GM12878 (cell line): ENCODE measurements around the gene BHLHE23. TPM values are rescaled to one million over a fixed set of nuclear protein-coding genes. Genes with fewer than 3 reads are reported as not detected.
A peak's percentile ranks its signal among the peaks of the same experiment; 100 is the strongest.

Experiments
- ATAC-seq: fragments of 200-7000 bp; cut with Tn5 transposase; 3 replicates; pipeline ENCODE4 v1.9.1; 2020; ENCODE audit warnings: mild to moderate bottlenecking, moderate library complexity
- BruUV-seq: library from RNA; stranded (reverse); fragments of 400-500 nt; replicated peaks from 2 replicates; lab custom pipeline; 2021; lab: Mats Ljungman, UMichigan
- CTCF ChIA-PET: fragments of 300-600 bp; sonication (Branson Sonifier 250); formaldehyde crosslinking; extraction: SDS; loops from one replicate; lab custom pipeline; 2021; ENCODE audit warnings: inconsistent platforms; lab: Yijun Ruan, JAX
- POLR2A ChIA-PET: fragments of 350-600 bp; formaldehyde crosslinking; extraction: SDS; loops from one replicate; lab custom pipeline; 2021; ENCODE audit warnings: inconsistent platforms; lab: Charles Lee
- RAD21 ChIA-PET: fragments of 300-600 bp; sonication (Branson Sonifier 250); formaldehyde crosslinking; loops from one replicate; lab custom pipeline; 2023; ENCODE audit warnings: antibody characterized with exemption; ENCODE audit not compliant: unreplicated experiment; lab: Charles Lee
- SMC1A ChIA-PET: fragments of 300-600 bp; sonication (Branson Sonifier 250); formaldehyde crosslinking; loops from one replicate; lab custom pipeline; 2023; ENCODE audit not compliant: unreplicated experiment, uncharacterized antibody; lab: Charles Lee
- DNase-seq: peaks from one replicate; pipeline ENCODE4 v3.0.0-alpha.2; 2011; ENCODE audit warnings: low read depth, low spot score
- FAIRE-seq: peaks from 3 replicates; lab custom pipeline; 2011; peaks lifted over from hg19 to GRCh38; lab: Jason Lieb, UNC
- H2AFZ ChIP-seq: 2 replicates; pipeline ENCODE4 v1.6.0; 2011; ENCODE audit warnings: low read depth, low read length, control low read depth; ENCODE audit not compliant: control insufficient read depth
- H3K27ac ChIP-seq: 2 replicates; pipeline ENCODE4 v1.5.1; 2011; ENCODE audit warnings: control low read depth; ENCODE audit not compliant: control insufficient read depth, insufficient read depth
- H3K27me3 ChIP-seq, 2 experiments: replicated peaks in 1 of 2; 2 replicates each; pipeline versions ENCODE4 v1.6.0 to v1.6.1; 2011; ENCODE audit warnings: low read length in 1 of 2; ENCODE audit not compliant: control insufficient read depth in 2 of 2, insufficient read depth in 2 of 2
- H3K36me3 ChIP-seq, 2 experiments: 2 replicates each; pipeline ENCODE4 v1.5.1; 2011; ENCODE audit warnings: low read length in 1 of 2; ENCODE audit not compliant: control insufficient read depth in 2 of 2, insufficient read depth in 2 of 2
- H3K4me1 ChIP-seq: 2 replicates; pipeline ENCODE4 v1.6.1; 2011; ENCODE audit warnings: mild to moderate bottlenecking, low read length, moderate library complexity, mixed read lengths; ENCODE audit not compliant: control insufficient read depth, insufficient read depth
- H3K4me2 ChIP-seq: 2 replicates; pipeline ENCODE4 v1.6.0; 2011; ENCODE audit warnings: control low read depth; ENCODE audit not compliant: control insufficient read depth, insufficient read depth
- H3K4me3 ChIP-seq: fragments of 200-600 bp; sonication (generic); 2 replicates; pipeline ENCODE4 v1.5.1; 2016
- H3K79me2 ChIP-seq: 2 replicates; pipeline ENCODE4 v1.6.0; 2011; ENCODE audit warnings: low read length; ENCODE audit not compliant: control insufficient read depth, insufficient read depth
- H3K9ac ChIP-seq: 2 replicates; pipeline ENCODE4 v1.8.0; 2011; ENCODE audit warnings: low read length, control low read depth, mixed read lengths; ENCODE audit not compliant: control insufficient read depth, insufficient read depth
- H3K9me3 ChIP-seq: replicated peaks from 3 replicates; pipeline ENCODE4 v1.5.1; 2011; ENCODE audit warnings: mild to moderate bottlenecking, low read length; ENCODE audit not compliant: control insufficient read depth, insufficient read depth
- H4K20me1 ChIP-seq: 2 replicates; pipeline ENCODE4 v1.6.0; 2011; ENCODE audit not compliant: control insufficient read depth, insufficient read depth
- BMI1 ChIP-seq: fragments of 450-650 bp; IDR thresholded peaks from 2 replicates; pipeline ENCODE4 v1.6.1; 2016; ENCODE audit warnings: mild to moderate bottlenecking, moderate library complexity, borderline replicate concordance
- EP300 ChIP-seq, 2 experiments: fragments of 150-350 bp in 1 of 2; IDR thresholded peaks; 2 replicates each; pipeline ENCODE4 v1.6.1; 2011 to 2012; ENCODE audit warnings: low read depth in 2 of 2, low read length in 2 of 2, borderline replicate concordance in 1 of 2, improper control_type of control experiment in 1 of 2, inconsistent platforms in 1 of 2; ENCODE audit not compliant: control insufficient read depth in 1 of 2
- HDAC6 ChIP-seq: fragments of 200-600 bp; sonication (generic); IDR thresholded peaks from one replicate; pipeline ENCODE4 v1.8.0; 2017; ENCODE audit warnings: antibody characterized with exemption; ENCODE audit not compliant: unreplicated experiment
- KDM1A ChIP-seq: fragments of 200-600 bp; sonication (generic); IDR thresholded peaks from 2 replicates; pipeline ENCODE4 v1.6.1; 2016; ENCODE audit warnings: borderline replicate concordance
- KLF5 ChIP-seq: fragments of 450-650 bp; IDR thresholded peaks from 2 replicates; pipeline ENCODE4 v1.6.1; 2014; ENCODE audit warnings: mild to moderate bottlenecking; ENCODE audit not compliant: partially characterized antibody
- NBN ChIP-seq: fragments of 450-650 bp; IDR thresholded peaks from 2 replicates; pipeline ENCODE4 v1.6.1; 2016
- SUZ12 ChIP-seq: fragments of 200-600 bp; sonication (generic); IDR thresholded peaks from one replicate; pipeline ENCODE4 v1.6.1; 2018; ENCODE audit warnings: antibody characterized with exemption, mild to moderate bottlenecking; ENCODE audit not compliant: unreplicated experiment
- TCF3 ChIP-seq: IDR thresholded peaks from 2 replicates; pipeline ENCODE4 v1.6.1; 2012; ENCODE audit warnings: low read depth, mild to moderate bottlenecking, low read length, borderline replicate concordance; ENCODE audit not compliant: insufficient read depth
- WGBS: methylation state at CpG from one replicate; pipeline ENCODE4 v1.1.6; 2016; ENCODE audit warnings: low lambda C conversion rate; ENCODE audit not compliant: insufficient replicate concordance, insufficient coverage; ENCODE audit errors: missing lambda C conversion rate; 5-methylcytosine and 5-hydroxymethylcytosine counted together
- in situ Hi-C: fragments of 300-500 bp; cut with MboI; formaldehyde crosslinking; loops from 9 replicates; pipeline ENCODE4 v1.14.3; 2018; ENCODE audit warnings: mixed read lengths
- intact Hi-C: fragments of 100-400 bp; cut with micrococcal nuclease; formaldehyde crosslinking; loops from one replicate; pipeline ENCODE4 v1.14.2; 2022; ENCODE audit not compliant: unreplicated experiment
- polyA plus RNA-seq, 11 experiments: library from polyadenylated mRNA; depleted of rRNA in 4 of 11; unstranded in 6 of 11; stranded (reverse) in 5 of 11; fragments of >200 nt; fragmentation: Nextera tagmentation in 4 of 11; fragmentation: Illumina TruSeq in 1 of 11; extraction: Ambion mirVana in 4 of 11; extraction: Trizol in 1 of 11; gene quantifications; 1 replicate in 1 of 11; 2 replicates in 10 of 11; pipeline versions ENCODE4 v1.2.1 to v1.2.3, GENCODE V29; 2011 to 2016; ENCODE audit warnings: inconsistent platforms in 2 of 11, missing spikeins in 2 of 11, low read depth in 1 of 11
- total RNA-seq, 4 experiments: library from RNA; depleted of rRNA in 3 of 4; stranded (reverse); fragments of >200 nt in 3 of 4; fragmentation: Illumina TruSeq in 1 of 4; extraction: Trizol in 1 of 4; gene quantifications; 2 replicates each; pipeline versions ENCODE4 v1.2.1 to v1.2.3, GENCODE V29; 2013 to 2021
- TF ChIP-seq, protein P1 (sequence below): fragments of 450-650 bp; IDR thresholded peaks from 2 replicates; pipeline ENCODE4 v1.6.1; 2016; ENCODE audit warnings: mild to moderate bottlenecking

Gene BHLHE23
- total and polyA plus RNA-seq, 10 of the 15 experiments (the other 5 are each of a cell fraction or from before 2014, with no cell fraction given), result 0.28 to 0.33 TPM; not detected in 8

DNA sequence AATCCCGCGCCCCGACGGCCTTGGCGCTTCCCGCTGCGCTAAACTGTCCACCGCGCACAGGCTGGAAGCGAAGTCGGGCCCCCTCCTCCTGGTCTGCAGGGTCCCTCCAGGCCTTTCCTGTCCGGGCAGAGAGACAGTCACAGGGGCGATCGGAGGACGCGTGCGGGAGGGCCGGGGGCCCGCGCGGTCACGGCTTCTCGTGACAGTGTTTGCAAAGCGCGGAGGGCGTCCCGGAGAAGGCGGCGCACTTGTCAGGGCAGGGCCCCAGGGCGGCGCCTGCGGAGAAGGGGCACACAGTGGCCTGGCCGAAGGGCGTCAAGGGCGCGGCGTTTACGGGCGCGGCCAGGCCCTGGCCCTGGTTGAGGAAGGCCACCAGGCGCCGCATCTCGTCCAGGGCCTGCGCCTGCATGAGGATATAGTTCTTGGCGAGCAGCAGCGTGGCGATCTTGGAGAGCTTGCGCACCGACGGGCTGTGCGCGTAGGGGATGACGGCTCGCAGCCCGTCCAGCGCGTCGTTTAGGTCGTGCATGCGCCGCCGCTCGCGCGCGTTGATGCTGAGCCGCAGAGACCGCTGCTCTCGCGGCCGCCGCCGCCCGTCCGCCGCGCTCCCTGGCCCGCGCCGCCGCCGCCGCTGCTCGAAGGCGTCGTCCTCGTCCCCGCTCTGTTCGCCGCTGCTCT, 763 bp downstream of the BHLHE23 start:
- H3K79me2 ChIP-seq, result peaks cover 11% of the 10 kb centered on the region
- no peak for DNase-seq
- POLR2A ChIA-PET, result no interaction called here
- no peak for ATAC-seq
- in situ Hi-C loops (no loop called here), intact Hi-C loops (no loop called here)
- H3K4me3 ChIP-seq, result no peak overlapping the region
- TF ChIP-seq NBN (no peak), BMI1 (no peak), KDM1A (no peak), HDAC6 (peak; percentile 76)
- WGBS, result 43% methylated on average over 84 of the region's 90 CpGs
- no peak overlapping the region for H3K4me2 ChIP-seq
- no peaks in the 10 kb centered on the region for H3K36me3 ChIP-seq
- SMC1A ChIA-PET, result no interaction called here
- BruUV-seq, result no TSS peak
- no peak overlapping the region for H2AFZ ChIP-seq
- peaks cover 7% of the 10 kb centered on the region; the same call in 1 of the 2 replicates for H3K4me1 ChIP-seq
- no peak for FAIRE-seq
- RAD21 ChIA-PET, result no interaction called here
- H3K27me3 ChIP-seq, result peaks cover 15 to 17% of the 10 kb centered on the region in 2 experiments
- no peak overlapping the region for H3K27ac ChIP-seq
- CTCF ChIA-PET, result no interaction called here
- no peaks in the 10 kb centered on the region for H3K9me3 ChIP-seq
- H3K9ac ChIP-seq, result no peak overlapping the region
- H4K20me1 ChIP-seq, result no peaks in the 10 kb centered on the region

DNA sequence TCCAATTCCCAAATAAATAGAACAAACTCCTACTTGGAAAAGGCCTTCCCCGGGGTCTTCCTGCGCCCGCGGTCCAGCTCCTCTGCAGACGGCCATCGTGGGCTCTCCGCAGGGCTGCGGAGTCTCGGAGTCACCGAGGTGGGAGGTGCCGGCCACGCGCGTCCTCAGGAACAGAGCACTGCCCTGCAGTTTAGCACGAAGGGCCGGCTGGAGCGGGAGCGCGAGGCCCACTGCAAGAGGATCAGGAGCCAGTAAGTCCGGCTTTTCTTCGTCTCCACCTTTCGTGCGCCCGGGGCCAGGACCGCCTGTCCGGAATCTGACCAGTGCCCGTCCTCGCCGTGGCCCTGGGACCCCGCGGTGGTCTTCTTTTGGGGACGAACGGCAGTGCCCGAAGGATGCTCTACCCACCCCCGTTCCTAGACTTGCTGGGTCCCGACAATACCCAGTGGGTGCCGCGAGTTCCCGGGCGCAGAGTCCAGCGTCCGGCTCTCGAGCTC, 1.4 kb downstream of the BHLHE23 start:
- peaks cover 5% of the 10 kb centered on the region; the same call in 1 of the 2 replicates for H3K4me1 ChIP-seq

More for the DNA sequence above, 1.4 kb downstream of the BHLHE23 start:
- intact Hi-C loops, result no loop called here
- TF ChIP-seq EP300 (IDR thresholded peaks at IDR 0.05; ENCODE audit: borderline replicate concordance in 1 of 2, control insufficient read depth in 1 of 2, low read depth in 2 of 2, low read length in 2 of 2), result no peak
- no peak for TF ChIP-seq KLF5
- peak; percentile 15 for TF ChIP-seq SUZ12
- TF ChIP-seq, protein P1, sequence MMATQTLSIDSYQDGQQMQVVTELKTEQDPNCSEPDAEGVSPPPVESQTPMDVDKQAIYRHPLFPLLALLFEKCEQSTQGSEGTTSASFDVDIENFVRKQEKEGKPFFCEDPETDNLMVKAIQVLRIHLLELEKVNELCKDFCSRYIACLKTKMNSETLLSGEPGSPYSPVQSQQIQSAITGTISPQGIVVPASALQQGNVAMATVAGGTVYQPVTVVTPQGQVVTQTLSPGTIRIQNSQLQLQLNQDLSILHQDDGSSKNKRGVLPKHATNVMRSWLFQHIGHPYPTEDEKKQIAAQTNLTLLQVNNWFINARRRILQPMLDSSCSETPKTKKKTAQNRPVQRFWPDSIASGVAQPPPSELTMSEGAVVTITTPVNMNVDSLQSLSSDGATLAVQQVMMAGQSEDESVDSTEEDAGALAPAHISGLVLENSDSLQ, result no peak
- no peak for TF ChIP-seq TCF3
- Histone ChIP-seq H3K27me3 (peaks cover 15 to 17% of the 10 kb centered on the region in 2 experiments), H2AFZ (no peak overlapping the region), H3K4me2 (no peak overlapping the region), H3K9me3 (no peaks in the 10 kb centered on the region), H3K4me3 (no peak overlapping the region), H3K27ac (no peak overlapping the region), H3K9ac (no peak overlapping the region), H3K36me3 (no peaks in the 10 kb centered on the region), H3K79me2 (peaks cover 10% of the 10 kb centered on the region), H4K20me1 (no peaks in the 10 kb centered on the region)
- SMC1A ChIA-PET, result no interaction called here
- DNase-seq (no peak), FAIRE-seq (no peak), ATAC-seq (no peak)
- WGBS, result 52% methylated on average over 38 of the region's 43 CpGs
- CTCF ChIA-PET, result no interaction called here
- POLR2A ChIA-PET, result no interaction called here
- RAD21 ChIA-PET, result no interaction called here
- no TSS peak for BruUV-seq
- in situ Hi-C loops, result no loop called here
